ENCODE data around the gene KLHDC8B. TPM values are rescaled to one million over a fixed set of nuclear protein-coding genes. Genes with fewer than 3 reads are reported as not detected.
"Not testable (repeated sequence)": the region's sequence is repeated elsewhere in the genome, so short reads cannot be mapped to it uniquely, and the experiment has no call there.

Gene KLHDC8B
- total RNA-seq, 1 donor: 19.4 TPM

- H3K4me3 ChIP-seq (ENCODE audit: low read depth, low read length): peak overlapping the region; percentile 43
- DNase-seq (ENCODE audit: low read depth): no peak
- no peak for TF ChIP-seq CTCF (IDR thresholded peaks at IDR 0.05; ENCODE audit: insufficient read depth, low read depth, low read length)
These were observed 27.3 kb downstream of the KLHDC8B start for GRCh38 chr3:49198611-49199230.

- no peak for TF ChIP-seq CTCF (IDR thresholded peaks at IDR 0.05; ENCODE audit: insufficient read depth, low read depth, low read length)
- DNase-seq (ENCODE audit: low read depth): peak; percentile 93
These were observed 28.0 kb downstream of the KLHDC8B start for GRCh38 chr3:49199239-49199899.

GRCh38 chr3:49199900-49200281 is 28.5 kb downstream of the KLHDC8B start:
- peak overlapping the region; percentile 69 for H3K4me3 ChIP-seq (ENCODE audit: low read depth, low read length)
- DNase-seq (ENCODE audit: low read depth): peak; percentile 50
- TF ChIP-seq CTCF (IDR thresholded peaks at IDR 0.05; ENCODE audit: insufficient read depth, low read depth, low read length): no peak

More at GRCh38 chr3:49199239-49199899, 28.0 kb downstream of the KLHDC8B start:
- peak overlapping the region; percentile 69 for H3K4me3 ChIP-seq (ENCODE audit: low read depth, low read length)

GRCh38 chr3:49213541-49213943 is 42.1 kb downstream of the KLHDC8B start:
- DNase-seq (ENCODE audit: low read depth): no peak

GRCh38 chr3:49213998-49214397 is 42.6 kb downstream of the KLHDC8B start:
- H3K4me3 ChIP-seq (ENCODE audit: low read depth, low read length): no peak overlapping the region
- no peak for DNase-seq (ENCODE audit: low read depth)
- no peak for TF ChIP-seq CTCF (IDR thresholded peaks at IDR 0.05; ENCODE audit: insufficient read depth, low read depth, low read length)

More at GRCh38 chr3:49213541-49213943, 42.1 kb downstream of the KLHDC8B start:
- H3K4me3 ChIP-seq (ENCODE audit: low read depth, low read length): no peak overlapping the region
- TF ChIP-seq CTCF (IDR thresholded peaks at IDR 0.05; ENCODE audit: insufficient read depth, low read depth, low read length): no peak

- not testable (repeated sequence) for H3K4me3 ChIP-seq (ENCODE audit: low read depth, low read length)
- peak; percentile 15 for DNase-seq (ENCODE audit: low read depth)
These were observed 45.3 kb downstream of the KLHDC8B start for GRCh38 chr3:49216687-49217086.

- not testable (repeated sequence) for H3K4me3 ChIP-seq (ENCODE audit: low read depth, low read length); DNase-seq (ENCODE audit: low read depth)
These were observed 45.7 kb downstream of the KLHDC8B start for GRCh38 chr3:49217108-49217507.

Measured in fibroblast of villous mesenchyme (primary cell).